Frontal cortex (tissue), 4 donors: ENCODE measurements around the gene DAAM2. TPM values are rescaled to one million over a fixed set of nuclear protein-coding genes. Genes with fewer than 3 reads are reported as not detected.

ENCODE experiments used
- DNase-seq, 2 donors: peaks; one replicate each; pipeline ENCODE4 v3.0.0; 2012; ENCODE audit warnings: low spot score in 2 of 2
- FAIRE-seq: peaks from 2 replicates; lab custom pipeline; 2012; peaks lifted over from hg19 to GRCh38; lab: Jason Lieb, UNC
- total RNA-seq: library from RNA; depleted of rRNA; stranded (reverse); fragments of >200 nt; gene quantifications from one replicate; pipeline ENCODE4 v1.2.3, GENCODE V29; 2014
- donor health status: control.
- donor health status: control.
- donor health status: control.

The DAAM2 gene
- total RNA-seq, 1 donor from 2014 or later = 5.3 TPM

- FAIRE-seq (no peak), DNase-seq (no peak)
Measured at GRCh38 chr6:39938773-39939654, 146.8 kb downstream of the DAAM2 start.

- FAIRE-seq (no peak), DNase-seq (no peak)
Measured at GRCh38 chr6:39941138-39941537, 149.0 kb downstream of the DAAM2 start.

- FAIRE-seq = no peak
- no peak for DNase-seq
Measured at GRCh38 chr6:39941820-39942219, 149.6 kb downstream of the DAAM2 start.

- DNase-seq (no peak), FAIRE-seq (no peak)
Measured at GRCh38 chr6:39942903-39943580, 150.9 kb downstream of the DAAM2 start.

- no peak for FAIRE-seq
- DNase-seq = no peak
Measured at GRCh38 chr6:39945626-39946025, 153.4 kb downstream of the DAAM2 start.

GRCh38 chr6:39947611-39948068, 155.5 kb downstream of the DAAM2 start:
- DNase-seq = no peak
- FAIRE-seq = no peak

- FAIRE-seq (no peak), DNase-seq (no peak)
Measured at GRCh38 chr6:39948199-39948791, 156.1 kb downstream of the DAAM2 start.

- FAIRE-seq = no peak
- no peak for DNase-seq
Measured at GRCh38 chr6:39950125-39950720, 158.0 kb downstream of the DAAM2 start.

GRCh38 chr6:39951191-39951590, 159.0 kb downstream of the DAAM2 start:
- no peak for FAIRE-seq
- no peak for DNase-seq

- FAIRE-seq (no peak), DNase-seq (no peak)
Measured at GRCh38 chr6:39951716-39952115, 159.5 kb downstream of the DAAM2 start.

- FAIRE-seq (no peak), DNase-seq (no peak)
Measured at GRCh38 chr6:39952167-39952566, 160.0 kb downstream of the DAAM2 start.

GRCh38 chr6:39953076-39953618, 161.0 kb downstream of the DAAM2 start:
- DNase-seq (no peak), FAIRE-seq (no peak)

Other genes starting within 250 kb of the DAAM2 start
- gene KIF6, start 67.0 kb upstream of the DAAM2 start, total RNA-seq = 1.2 TPM
- gene MOCS1, start 142.1 kb downstream of the DAAM2 start, total RNA-seq = 5.7 TPM